MM.1S (cell line): Measurements from ENCODE around the gene KIAA1217.

Experiments
- DNase-seq: peaks from one replicate; pipeline ENCODE4 v3.0.0-alpha.2; 2015
- H2AFZ ChIP-seq: fragments of 300-600 bp; sonication (generic); 2 replicates; pipeline ENCODE4 v1.6.0; 2016; ENCODE audit warnings: antibody characterized with exemption, low read length
- H3F3A ChIP-seq: fragments of 300-600 bp; sonication (generic); 2 replicates; pipeline ENCODE4 v1.6.1; 2016; ENCODE audit warnings: mild to moderate bottlenecking, antibody characterized with exemption, low read length, moderate library complexity, mixed read lengths; ENCODE audit not compliant: insufficient read depth
- H3K27ac ChIP-seq: fragments of 300-600 bp; sonication (generic); 2 replicates; pipeline ENCODE4 v1.5.1; 2016; ENCODE audit warnings: mild to moderate bottlenecking, low read length
- H3K27me3 ChIP-seq: fragments of 300-600 bp; sonication (generic); replicated peaks from 2 replicates; pipeline ENCODE4 v1.6.0; 2016; ENCODE audit warnings: low read length; ENCODE audit not compliant: insufficient read depth
- H3K36me3 ChIP-seq: fragments of 300-600 bp; sonication (generic); replicated peaks from 2 replicates; pipeline ENCODE4 v1.6.1; 2016; ENCODE audit warnings: mild to moderate bottlenecking, low read length, mixed read lengths; ENCODE audit not compliant: insufficient read depth
- H3K4me1 ChIP-seq: fragments of 300-600 bp; sonication (generic); 2 replicates; pipeline ENCODE4 v1.6.1; 2016; ENCODE audit warnings: low read length, mixed read lengths
- H3K4me2 ChIP-seq: fragments of 300-600 bp; sonication (generic); 2 replicates; pipeline ENCODE4 v1.6.0; 2016; ENCODE audit warnings: low read depth, low read length
- H3K4me3 ChIP-seq: fragments of 300-600 bp; sonication (generic); 2 replicates; pipeline ENCODE4 v1.5.1; 2016; ENCODE audit warnings: low read length, mixed read lengths
- H3K79me2 ChIP-seq: fragments of 300-600 bp; sonication (generic); 2 replicates; pipeline ENCODE4 v1.6.1; 2016; ENCODE audit warnings: mixed run types, low read length, mixed read lengths
- H3K9ac ChIP-seq: fragments of 300-600 bp; sonication (generic); 2 replicates; pipeline ENCODE4 v1.6.1; 2016; ENCODE audit warnings: low read length, mixed read lengths
- H3K9me2 ChIP-seq: fragments of 300-600 bp; sonication (generic); replicated peaks from 2 replicates; pipeline ENCODE4 v1.6.1; 2016; ENCODE audit warnings: mild to moderate bottlenecking, low read length, mixed read lengths; ENCODE audit not compliant: insufficient read depth
- H3K9me3 ChIP-seq: fragments of 300-600 bp; sonication (generic); replicated peaks from 2 replicates; pipeline ENCODE4 v1.6.1; 2016; ENCODE audit warnings: mild to moderate bottlenecking, low read length, mixed read lengths; ENCODE audit not compliant: insufficient read depth
- H4K20me1 ChIP-seq: fragments of 300-600 bp; sonication (generic); 2 replicates; pipeline ENCODE4 v1.6.1; 2016; ENCODE audit warnings: mild to moderate bottlenecking, low read length, moderate library complexity, mixed read lengths; ENCODE audit not compliant: insufficient read depth
- EZH2 ChIP-seq: fragments of 300-600 bp; sonication (generic); optimal IDR thresholded peaks from 2 replicates; pipeline ENCODE3; 2017; ENCODE audit warnings: low read depth, mild to moderate bottlenecking, antibody characterized with exemption, low read length, mixed read lengths
- EZH2phosphoT487 ChIP-seq: fragments of 300-600 bp; sonication (generic); IDR thresholded peaks from 2 replicates; pipeline ENCODE4 v1.6.1; 2018; ENCODE audit warnings: antibody characterized with exemption, low read length
- TF ChIP-seq, protein P1 (sequence below): fragments of 300-600 bp; sonication (generic); IDR thresholded peaks from 2 replicates; pipeline ENCODE4 v1.5.1; 2016; ENCODE audit warnings: antibody characterized with exemption, low read length, mixed read lengths

KIAA1217 gene

DNA sequence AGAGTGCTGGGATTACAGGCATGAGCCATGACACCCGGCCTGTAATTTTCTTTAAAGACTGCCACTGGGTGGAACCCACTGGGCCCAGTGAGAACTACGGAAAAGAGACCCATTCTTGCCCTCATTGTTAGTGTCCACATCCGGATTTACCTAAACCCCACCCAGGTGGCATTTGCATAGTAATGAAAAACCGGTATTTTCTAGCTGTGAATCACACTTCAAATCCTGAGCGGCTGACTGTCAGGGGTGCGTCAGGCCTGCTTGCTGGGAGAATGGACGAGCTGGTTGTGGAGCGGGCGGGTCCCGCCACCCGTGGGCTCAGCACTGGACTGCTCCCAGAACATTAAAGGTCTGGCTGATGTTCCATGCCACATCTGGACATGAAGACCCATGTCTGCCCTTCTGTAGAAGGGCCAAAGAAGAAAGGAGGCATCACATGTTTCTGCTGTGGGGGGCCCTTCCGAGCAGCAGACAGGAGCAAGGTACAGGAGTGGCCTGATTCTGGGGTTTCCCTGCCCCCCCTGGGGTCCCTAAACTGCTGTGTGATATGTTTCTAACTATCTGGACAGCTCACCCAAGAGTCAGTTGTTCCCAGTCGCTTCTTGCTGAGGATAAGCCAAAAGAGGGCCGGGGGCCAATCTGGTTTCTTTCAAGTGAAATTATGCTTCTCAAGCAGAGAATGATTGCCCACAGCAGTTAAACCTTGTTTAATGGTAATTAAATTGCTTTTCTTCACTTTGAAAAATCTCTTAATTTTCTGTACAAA is 46.4 kb downstream of the KIAA1217 start:
- H3K9me3 ChIP-seq: no peaks in the 10 kb centered on the region
- no peak overlapping the region for H3K27ac ChIP-seq
- H4K20me1 ChIP-seq: no peaks in the 10 kb centered on the region
- H2AFZ ChIP-seq: no peak overlapping the region
- H3K4me1 ChIP-seq: no peaks in the 10 kb centered on the region
- H3K27me3 ChIP-seq: no peaks in the 10 kb centered on the region
- H3F3A ChIP-seq: no peaks in the 10 kb centered on the region
- H3K9ac ChIP-seq: no peak overlapping the region
- no peak overlapping the region for H3K4me2 ChIP-seq
- H3K4me3 ChIP-seq: no peak overlapping the region
- no peaks in the 10 kb centered on the region for H3K9me2 ChIP-seq
- no peak for DNase-seq
- no peaks in the 10 kb centered on the region for H3K79me2 ChIP-seq
- no peaks in the 10 kb centered on the region for H3K36me3 ChIP-seq
- TF ChIP-seq, protein P1, sequence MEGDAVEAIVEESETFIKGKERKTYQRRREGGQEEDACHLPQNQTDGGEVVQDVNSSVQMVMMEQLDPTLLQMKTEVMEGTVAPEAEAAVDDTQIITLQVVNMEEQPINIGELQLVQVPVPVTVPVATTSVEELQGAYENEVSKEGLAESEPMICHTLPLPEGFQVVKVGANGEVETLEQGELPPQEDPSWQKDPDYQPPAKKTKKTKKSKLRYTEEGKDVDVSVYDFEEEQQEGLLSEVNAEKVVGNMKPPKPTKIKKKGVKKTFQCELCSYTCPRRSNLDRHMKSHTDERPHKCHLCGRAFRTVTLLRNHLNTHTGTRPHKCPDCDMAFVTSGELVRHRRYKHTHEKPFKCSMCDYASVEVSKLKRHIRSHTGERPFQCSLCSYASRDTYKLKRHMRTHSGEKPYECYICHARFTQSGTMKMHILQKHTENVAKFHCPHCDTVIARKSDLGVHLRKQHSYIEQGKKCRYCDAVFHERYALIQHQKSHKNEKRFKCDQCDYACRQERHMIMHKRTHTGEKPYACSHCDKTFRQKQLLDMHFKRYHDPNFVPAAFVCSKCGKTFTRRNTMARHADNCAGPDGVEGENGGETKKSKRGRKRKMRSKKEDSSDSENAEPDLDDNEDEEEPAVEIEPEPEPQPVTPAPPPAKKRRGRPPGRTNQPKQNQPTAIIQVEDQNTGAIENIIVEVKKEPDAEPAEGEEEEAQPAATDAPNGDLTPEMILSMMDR: no peak
- no peak for TF ChIP-seq EZH2
- no peak for TF ChIP-seq EZH2phosphoT487

DNA sequence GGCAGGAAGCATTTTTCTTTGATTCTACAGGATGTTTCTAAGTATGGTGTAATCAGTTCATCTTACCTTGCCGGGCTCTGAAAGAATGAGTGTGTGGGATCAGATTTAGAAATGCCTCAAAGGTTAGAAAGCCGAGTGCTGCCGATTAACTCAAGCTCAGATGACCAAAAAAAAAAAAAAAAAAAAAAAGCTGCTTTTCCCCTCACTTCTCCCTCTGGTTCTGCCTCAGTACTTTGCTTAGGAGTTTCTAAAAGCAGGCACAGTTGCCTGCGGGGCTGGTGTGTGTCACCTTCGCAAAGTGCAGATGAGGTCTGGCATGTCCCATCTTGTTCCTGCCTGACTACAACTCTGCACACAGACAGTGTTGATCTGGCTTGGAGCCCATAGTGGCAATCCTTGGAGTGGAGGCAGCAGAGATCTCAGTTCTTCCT is 47.0 kb downstream of the KIAA1217 start:
- no peaks in the 10 kb centered on the region for H3F3A ChIP-seq
- no peaks in the 10 kb centered on the region for H4K20me1 ChIP-seq
- no peak overlapping the region for H3K4me2 ChIP-seq
- no peaks in the 10 kb centered on the region for H3K4me1 ChIP-seq
- H3K9ac ChIP-seq: no peak overlapping the region
- H3K36me3 ChIP-seq: no peaks in the 10 kb centered on the region
- no peak overlapping the region for H2AFZ ChIP-seq
- no peak overlapping the region for H3K4me3 ChIP-seq
- no peak overlapping the region for H3K27ac ChIP-seq
- no peaks in the 10 kb centered on the region for H3K9me3 ChIP-seq
- H3K79me2 ChIP-seq: no peaks in the 10 kb centered on the region
- H3K9me2 ChIP-seq: no peaks in the 10 kb centered on the region
- TF ChIP-seq EZH2: no peak
- no peaks in the 10 kb centered on the region for H3K27me3 ChIP-seq
- no peak for DNase-seq

DNA sequence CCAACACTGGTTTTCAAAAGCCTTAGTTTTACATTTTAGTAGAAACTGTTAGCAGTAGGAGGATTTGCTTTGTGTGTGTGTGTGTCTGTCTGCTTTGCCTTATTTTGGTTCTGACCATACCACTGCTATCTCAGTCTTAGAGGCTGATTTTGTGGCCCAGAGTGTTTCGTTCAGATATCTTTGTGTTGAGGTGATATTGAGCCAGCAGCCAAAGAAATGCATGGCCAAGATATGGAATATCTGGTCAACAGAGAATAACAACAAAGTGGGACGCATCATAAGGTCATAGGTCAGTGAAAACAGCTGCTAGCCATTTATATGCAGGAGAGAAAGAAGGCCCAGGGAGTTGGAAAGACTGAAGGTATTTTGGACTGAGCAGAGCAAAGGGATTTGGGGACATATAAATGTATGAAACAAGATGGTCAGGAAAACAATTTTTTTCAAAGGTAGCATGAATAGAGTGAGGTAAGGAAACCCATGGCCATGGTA is 47.7 kb downstream of the KIAA1217 start:
- Histone ChIP-seq H3K4me1 (no peaks in the 10 kb centered on the region), H3K36me3 (no peaks in the 10 kb centered on the region), H3K79me2 (no peaks in the 10 kb centered on the region), H3K4me3 (no peak overlapping the region), H3F3A (no peaks in the 10 kb centered on the region), H4K20me1 (no peaks in the 10 kb centered on the region), H2AFZ (no peak overlapping the region), H3K27ac (no peak overlapping the region), H3K27me3 (no peaks in the 10 kb centered on the region), H3K4me2 (no peak overlapping the region), H3K9me3 (no peaks in the 10 kb centered on the region), H3K9ac (no peak overlapping the region), H3K9me2 (no peaks in the 10 kb centered on the region)
- DNase-seq: no peak
- TF ChIP-seq EZH2phosphoT487 (no peak), EZH2 (no peak)
- TF ChIP-seq, protein P1: no peak

DNA sequence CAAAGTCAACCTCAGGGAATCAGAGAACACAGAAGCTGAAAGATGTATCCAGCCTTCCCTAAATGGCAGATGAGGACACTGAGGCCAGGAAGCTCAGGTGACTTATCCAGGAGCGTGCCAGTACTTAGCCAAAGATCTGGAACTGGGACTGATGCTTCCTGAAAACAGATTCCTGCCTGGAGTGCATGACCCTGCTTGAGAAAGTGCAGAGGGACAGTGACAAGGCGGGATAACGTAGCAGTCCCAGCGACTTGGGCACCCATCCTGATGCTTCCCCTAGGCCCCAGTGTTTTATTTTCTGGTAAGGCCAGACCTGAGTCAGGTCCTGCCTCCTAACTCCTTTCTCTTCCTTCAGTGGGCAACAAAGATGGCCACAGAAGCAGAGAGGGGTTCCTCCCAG is 48.6 kb downstream of the KIAA1217 start:
- no peaks in the 10 kb centered on the region for H3K9me3 ChIP-seq
- TF ChIP-seq, protein P1: no peak
- TF ChIP-seq EZH2: no peak
- TF ChIP-seq EZH2phosphoT487: no peak
- no peak overlapping the region for H3K27ac ChIP-seq
- H4K20me1 ChIP-seq: no peaks in the 10 kb centered on the region
- H3K27me3 ChIP-seq: no peaks in the 10 kb centered on the region
- H3F3A ChIP-seq: no peaks in the 10 kb centered on the region
- no peaks in the 10 kb centered on the region for H3K9me2 ChIP-seq
- no peak overlapping the region for H3K4me2 ChIP-seq
- H3K4me1 ChIP-seq: no peaks in the 10 kb centered on the region
- no peaks in the 10 kb centered on the region for H3K79me2 ChIP-seq
- H3K36me3 ChIP-seq: no peaks in the 10 kb centered on the region
- no peak for DNase-seq
- no peak overlapping the region for H2AFZ ChIP-seq
- H3K9ac ChIP-seq: no peak overlapping the region
- H3K4me3 ChIP-seq: no peak overlapping the region
